Esophagus muscularis mucosa (tissue), 3 donors: Measurements from ENCODE around the gene ZFAND6.

Experiments used
- CTCF ChIP-seq, 3 experiments: fragments of 200-600 bp in 2 of 3; fragments of 450-650 bp in 1 of 3; sonication (generic) in 2 of 3; IDR thresholded peaks; one replicate each; pipeline ENCODE4 v1.5.1; 2017 to 2019; ENCODE audit warnings: antibody characterized with exemption in 3 of 3, mild to moderate bottlenecking in 2 of 3, moderate library complexity in 1 of 3
- POLR2A ChIP-seq: fragments of 450-650 bp; IDR thresholded peaks from one replicate; pipeline ENCODE4 v1.6.1; 2017; ENCODE audit warnings: antibody characterized with exemption, moderate library complexity, mild to moderate bottlenecking, low read depth
- POLR2AphosphoS5 ChIP-seq, 2 donors: sonication (generic); formaldehyde crosslinking; IDR thresholded peaks; one replicate each; pipeline ENCODE4 v1.6.1; 2017; ENCODE audit warnings: antibody characterized with exemption in 2 of 2

- TF ChIP-seq POLR2A (no peak), CTCF (IDR thresholded peaks at IDR 0.05) (no peak), POLR2AphosphoS5 (IDR thresholded peaks at IDR 0.05) (no peak)
Measured at GRCh38 chr15:80042568-80042967, 16.9 kb upstream of the ZFAND6 start.
